Thymus (tissue), 2 donors: ENCODE data around the gene CTSF. TPM values are rescaled to one million over a fixed set of nuclear protein-coding genes. Genes with fewer than 3 reads are reported as not detected.

Experiments
- polyA plus RNA-seq: library from polyadenylated mRNA; stranded (reverse); fragments of 200-250 nt; gene quantifications from one replicate; pipeline ENCODE4 v1.2.3, GENCODE V29; 2013
- total RNA-seq: library from RNA; stranded (reverse); fragments of 120-200 nt; gene quantifications from one replicate; pipeline ENCODE4 v1.2.4, GENCODE V29; 2013
- donor health status: healthy.

Gene CTSF
- total and polyA plus RNA-seq, 2 donors: 4.7 to 17.6 TPM

Other genes with a start within 250 kb of the CTSF start
- 1.1 TPM for gene RIN1, start 232.2 kb downstream of the CTSF start, total RNA-seq
- 5.8 TPM for gene RIN1, start 232.2 kb downstream of the CTSF start, polyA plus RNA-seq
- gene BRMS1, start 223.5 kb downstream of the CTSF start, total RNA-seq: 43.1 TPM
- gene BRMS1, start 223.5 kb downstream of the CTSF start, polyA plus RNA-seq: 63.0 TPM
- gene B4GAT1, start 221.0 kb downstream of the CTSF start, total RNA-seq: 9.9 TPM
- 10.3 TPM for gene B4GAT1, start 221.0 kb downstream of the CTSF start, polyA plus RNA-seq
- gene SLC29A2, start 196.8 kb downstream of the CTSF start, total RNA-seq: 1.6 TPM
- 14.2 TPM for gene SLC29A2, start 196.8 kb downstream of the CTSF start, polyA plus RNA-seq
- not detected for gene NPAS4, start 147.6 kb downstream of the CTSF start, total RNA-seq
- gene NPAS4, start 147.6 kb downstream of the CTSF start, polyA plus RNA-seq: 0.05 TPM
- gene MRPL11, start 129.8 kb downstream of the CTSF start, total RNA-seq: 84.3 TPM
- gene MRPL11, start 129.8 kb downstream of the CTSF start, polyA plus RNA-seq: 45.3 TPM
- gene PELI3, start 101.7 kb downstream of the CTSF start, total RNA-seq: 1.5 TPM
- gene PELI3, start 101.7 kb downstream of the CTSF start, polyA plus RNA-seq: 2.4 TPM
- 36.4 TPM for gene DPP3, start 88.2 kb downstream of the CTSF start, total RNA-seq
- gene DPP3, start 88.2 kb downstream of the CTSF start, polyA plus RNA-seq: 23.2 TPM
- 11.0 TPM for gene BBS1, start 58.0 kb downstream of the CTSF start, total RNA-seq
- gene BBS1, start 58.0 kb downstream of the CTSF start, polyA plus RNA-seq: 14.1 TPM
- gene ZDHHC24, start 22.6 kb downstream of the CTSF start, total RNA-seq: 4.9 TPM
- gene ZDHHC24, start 22.6 kb downstream of the CTSF start, polyA plus RNA-seq: 11.3 TPM
- 0.05 TPM for gene ACTN3, start 21.7 kb downstream of the CTSF start, total RNA-seq
- gene ACTN3, start 21.7 kb downstream of the CTSF start, polyA plus RNA-seq: 0.05 TPM
- gene CCDC87, start 24.5 kb upstream of the CTSF start, total RNA-seq: 0.14 TPM
- 0.23 TPM for gene CCDC87, start 24.5 kb upstream of the CTSF start, polyA plus RNA-seq
- gene CCS, start 24.6 kb upstream of the CTSF start, total RNA-seq: 33.9 TPM
- gene CCS, start 24.6 kb upstream of the CTSF start, polyA plus RNA-seq: 173 TPM
- 27.2 TPM for gene RBM14, start 48.0 kb upstream of the CTSF start, total RNA-seq
- 70.4 TPM for gene RBM14, start 48.0 kb upstream of the CTSF start, polyA plus RNA-seq
- 147 TPM for gene RBM4, start 70.1 kb upstream of the CTSF start, total RNA-seq
- 121 TPM for gene RBM4, start 70.1 kb upstream of the CTSF start, polyA plus RNA-seq
- 18.2 TPM for gene RBM4B, start 109.3 kb upstream of the CTSF start, total RNA-seq
- 17.9 TPM for gene RBM4B, start 109.3 kb upstream of the CTSF start, polyA plus RNA-seq
- gene SPTBN2, start 160.6 kb upstream of the CTSF start, total RNA-seq: 5.5 TPM
- 8.5 TPM for gene SPTBN2, start 160.6 kb upstream of the CTSF start, polyA plus RNA-seq